OCI-LY1 (cell line): Measurements from ENCODE around the gene SH3YL1.

Source experiments
- H2AFZ ChIP-seq: fragments of 200-600 bp; sonication (generic), shearing (Covaris generic); 2 replicates; pipeline ENCODE4 v1.6.0; 2014; ENCODE audit warnings: antibody characterized with exemption, mild to moderate bottlenecking, low read length
- H3F3A ChIP-seq: fragments of 200-600 bp; sonication (generic), shearing (Covaris generic); 2 replicates; pipeline ENCODE4 v1.6.0; 2014; ENCODE audit warnings: mild to moderate bottlenecking, antibody characterized with exemption, low read length, moderate library complexity; ENCODE audit not compliant: insufficient read depth
- H3K27ac ChIP-seq: fragments of 200-600 bp; sonication (generic); 2 replicates; pipeline ENCODE4 v1.5.1; 2014; ENCODE audit warnings: low read length, mixed run types, mild to moderate bottlenecking, low read depth; ENCODE audit not compliant: poor library complexity, severe bottlenecking
- H3K27me3 ChIP-seq: fragments of 200-600 bp; sonication (generic); 2 replicates; pipeline ENCODE4 v1.6.0; 2014; ENCODE audit warnings: antibody characterized with exemption, mild to moderate bottlenecking, low read length, moderate library complexity; ENCODE audit not compliant: insufficient read depth
- H3K36me3 ChIP-seq: fragments of 200-600 bp; sonication (generic); 2 replicates; pipeline ENCODE4 v1.6.1; 2014; ENCODE audit warnings: mild to moderate bottlenecking, antibody characterized with exemption, low read length, moderate library complexity, mixed read lengths; ENCODE audit not compliant: insufficient read depth
- H3K4me1 ChIP-seq: fragments of 200-600 bp; sonication (generic); 2 replicates; pipeline ENCODE4 v1.5.1; 2014; ENCODE audit warnings: mild to moderate bottlenecking, low read length, moderate library complexity; ENCODE audit not compliant: insufficient read depth, severe bottlenecking
- H3K4me2 ChIP-seq: fragments of 200-600 bp; sonication (generic), shearing (Covaris generic); 2 replicates; pipeline ENCODE4 v1.6.1; 2014; ENCODE audit warnings: low read length
- H3K4me3 ChIP-seq: fragments of 200-600 bp; sonication (generic); 2 replicates; pipeline ENCODE4 v1.5.1; 2014; ENCODE audit warnings: low read length, low read depth, mild to moderate bottlenecking, mixed read lengths; ENCODE audit not compliant: poor library complexity, severe bottlenecking
- H3K79me2 ChIP-seq: fragments of 200-600 bp; shearing (Covaris generic); 2 replicates; pipeline ENCODE4 v1.6.1; 2016; ENCODE audit warnings: mixed run types, low read length, mixed read lengths; ENCODE audit not compliant: insufficient read depth
- H3K9ac ChIP-seq: fragments of 200-600 bp; sonication (generic), shearing (Covaris generic); 2 replicates; pipeline ENCODE4 v1.6.1; 2014; ENCODE audit warnings: mild to moderate bottlenecking, low read length, mixed read lengths
- H3K9me2 ChIP-seq: fragments of 200-600 bp; sonication (generic), shearing (Covaris generic); 2 replicates; pipeline ENCODE4 v1.6.1; 2014; ENCODE audit warnings: low read depth, mild to moderate bottlenecking, low read length, mixed read lengths
- H3K9me3 ChIP-seq: fragments of 200-600 bp; shearing (Covaris generic); 2 replicates; pipeline ENCODE4 v1.6.1; 2014; ENCODE audit warnings: low read length, mixed read lengths
- H4K20me1 ChIP-seq: fragments of 200-600 bp; sonication (generic), shearing (Covaris generic); 2 replicates; pipeline ENCODE4 v1.6.0; 2016; ENCODE audit warnings: mild to moderate bottlenecking, low read length; ENCODE audit not compliant: insufficient read depth
- EZH2 ChIP-seq: fragments of 200-600 bp; sonication (generic), shearing (Covaris generic); IDR thresholded peaks from 2 replicates; pipeline ENCODE4 v1.8.0; 2017; ENCODE audit warnings: borderline replicate concordance, mixed run types, mild to moderate bottlenecking, antibody characterized with exemption, low read length, moderate library complexity, mixed read lengths
- TF ChIP-seq, protein P1 (sequence below): fragments of 200-600 bp; sonication (generic), shearing (Covaris generic); IDR thresholded peaks from 2 replicates; pipeline ENCODE4 v1.5.1; 2017; ENCODE audit warnings: mild to moderate bottlenecking, antibody characterized with exemption, low read length, moderate library complexity, mixed read lengths

Gene SH3YL1

DNA sequence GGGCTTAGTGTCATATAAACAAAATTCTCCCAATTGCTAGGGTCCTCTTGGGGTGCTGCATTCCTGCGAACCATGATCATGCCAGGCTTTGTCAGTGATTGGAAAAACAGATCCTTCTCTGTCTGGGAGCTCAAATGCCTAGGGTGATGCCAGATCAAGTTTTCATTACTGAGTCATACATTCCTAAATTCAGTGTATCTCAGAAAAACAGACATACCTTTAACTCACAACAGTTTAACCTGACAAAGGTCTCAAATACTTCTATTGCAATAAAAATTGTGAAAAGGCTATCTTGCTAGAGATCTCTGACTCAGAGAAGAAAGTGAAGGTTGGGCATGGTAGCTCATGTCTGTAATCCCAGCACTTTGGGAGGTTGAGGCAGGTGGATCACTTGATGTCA is 86.9 kb downstream of the SH3YL1 start:
- Histone ChIP-seq H2AFZ (no peak overlapping the region), H3K9me2 (no peaks in the 10 kb centered on the region), H3K79me2 (no peaks in the 10 kb centered on the region), H3F3A (no peaks in the 10 kb centered on the region), H4K20me1 (no peaks in the 10 kb centered on the region), H3K27ac (no peak overlapping the region), H3K27me3 (no peaks in the 10 kb centered on the region), H3K9me3 (0 out of 2 replicates have a peak, but pooled peaks cover 3% of the 10 kb centered on the region), H3K36me3 (no peaks in the 10 kb centered on the region), H3K4me3 (no peak overlapping the region), H3K4me1 (no peaks in the 10 kb centered on the region), H3K4me2 (no peak overlapping the region), H3K9ac (no peak overlapping the region)
- TF ChIP-seq, protein P1, sequence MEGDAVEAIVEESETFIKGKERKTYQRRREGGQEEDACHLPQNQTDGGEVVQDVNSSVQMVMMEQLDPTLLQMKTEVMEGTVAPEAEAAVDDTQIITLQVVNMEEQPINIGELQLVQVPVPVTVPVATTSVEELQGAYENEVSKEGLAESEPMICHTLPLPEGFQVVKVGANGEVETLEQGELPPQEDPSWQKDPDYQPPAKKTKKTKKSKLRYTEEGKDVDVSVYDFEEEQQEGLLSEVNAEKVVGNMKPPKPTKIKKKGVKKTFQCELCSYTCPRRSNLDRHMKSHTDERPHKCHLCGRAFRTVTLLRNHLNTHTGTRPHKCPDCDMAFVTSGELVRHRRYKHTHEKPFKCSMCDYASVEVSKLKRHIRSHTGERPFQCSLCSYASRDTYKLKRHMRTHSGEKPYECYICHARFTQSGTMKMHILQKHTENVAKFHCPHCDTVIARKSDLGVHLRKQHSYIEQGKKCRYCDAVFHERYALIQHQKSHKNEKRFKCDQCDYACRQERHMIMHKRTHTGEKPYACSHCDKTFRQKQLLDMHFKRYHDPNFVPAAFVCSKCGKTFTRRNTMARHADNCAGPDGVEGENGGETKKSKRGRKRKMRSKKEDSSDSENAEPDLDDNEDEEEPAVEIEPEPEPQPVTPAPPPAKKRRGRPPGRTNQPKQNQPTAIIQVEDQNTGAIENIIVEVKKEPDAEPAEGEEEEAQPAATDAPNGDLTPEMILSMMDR, result no peak
- no peak for TF ChIP-seq EZH2

- Histone ChIP-seq H3K27me3 (no peaks in the 10 kb centered on the region), H4K20me1 (no peaks in the 10 kb centered on the region), H3K4me3 (no peak overlapping the region), H3K4me1 (no peaks in the 10 kb centered on the region), H3K9me3 (no peaks in the 10 kb centered on the region), H3F3A (no peaks in the 10 kb centered on the region), H3K4me2 (no peak overlapping the region), H3K36me3 (no peaks in the 10 kb centered on the region), H2AFZ (no peak overlapping the region), H3K9ac (no peak overlapping the region), H3K79me2 (no peaks in the 10 kb centered on the region), H3K9me2 (no peaks in the 10 kb centered on the region), H3K27ac (no peak overlapping the region)
- TF ChIP-seq, protein P1, result no peak
- TF ChIP-seq EZH2, result no peak
These were observed 87.7 kb downstream of the SH3YL1 start for GRCh38 chr2:175880-176820.

DNA sequence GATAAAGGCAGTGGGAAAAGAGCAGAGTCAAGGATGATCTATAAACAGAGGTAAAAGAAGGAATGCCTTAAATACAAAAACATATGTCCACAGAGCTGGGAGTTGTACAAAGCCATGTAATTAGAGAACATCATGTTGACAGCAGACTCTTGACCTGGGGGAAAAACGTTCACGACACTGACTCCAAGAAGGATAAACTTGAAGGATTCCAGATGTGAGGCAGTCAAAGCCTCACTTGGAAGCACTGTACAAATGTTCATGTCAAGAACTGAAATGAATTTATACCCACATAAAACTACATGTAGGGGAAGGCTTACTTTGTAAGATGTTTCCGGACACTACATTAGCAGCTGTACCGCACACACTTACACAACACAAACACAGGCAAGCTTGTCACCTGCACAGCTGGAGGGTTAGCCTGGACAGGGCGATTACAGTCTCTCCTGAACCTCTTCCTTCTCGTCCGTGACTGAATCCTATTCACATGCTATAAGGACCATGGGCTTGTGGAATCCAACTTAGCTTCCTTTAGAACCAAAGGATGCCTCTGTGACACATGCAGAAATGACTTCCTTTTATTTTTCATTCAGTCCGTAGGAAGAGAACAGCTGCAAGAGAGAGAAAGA is 88.6 kb downstream of the SH3YL1 start:
- no peak overlapping the region for H3K4me2 ChIP-seq

More for the DNA sequence above, 88.6 kb downstream of the SH3YL1 start:
- no peaks in the 10 kb centered on the region for H3K79me2 ChIP-seq
- H3K27ac ChIP-seq, result no peak overlapping the region
- no peak overlapping the region for H3K9ac ChIP-seq
- no peak overlapping the region for H2AFZ ChIP-seq
- H3K9me2 ChIP-seq, result no peaks in the 10 kb centered on the region
- no peaks in the 10 kb centered on the region for H3K36me3 ChIP-seq
- no peaks in the 10 kb centered on the region for H3K9me3 ChIP-seq
- H3F3A ChIP-seq, result no peaks in the 10 kb centered on the region
- no peak overlapping the region for H3K4me3 ChIP-seq
- H3K27me3 ChIP-seq, result no peaks in the 10 kb centered on the region
- H4K20me1 ChIP-seq, result no peaks in the 10 kb centered on the region
- TF ChIP-seq, protein P1, result no peak
- no peak for TF ChIP-seq EZH2
- H3K4me1 ChIP-seq, result no peaks in the 10 kb centered on the region
